Esophagus squamous epithelium (tissue), 4 donors: ENCODE results near the gene QRICH1.

Experiments
- CTCF ChIP-seq, 6 experiments: fragments of 450-650 bp in 4 of 6; fragments of 200-600 bp in 2 of 6; sonication (generic) in 2 of 6; IDR thresholded peaks; one replicate each; pipeline ENCODE4 v1.5.1; 2016 to 2019; ENCODE audit warnings: antibody characterized with exemption in 6 of 6, mild to moderate bottlenecking in 4 of 6, moderate library complexity in 4 of 6
- POLR2A ChIP-seq, 4 donors: fragments of 450-650 bp; IDR thresholded peaks; one replicate each; pipeline ENCODE4 v1.6.1; 2017; ENCODE audit warnings: antibody characterized with exemption in 4 of 4, mild to moderate bottlenecking in 4 of 4, moderate library complexity in 3 of 4

- no peak for TF ChIP-seq POLR2A (IDR thresholded peaks at IDR 0.05)
- TF ChIP-seq CTCF (IDR thresholded peaks at IDR 0.05): no peak
These were observed 64.3 kb downstream of the QRICH1 start for GRCh38 chr3:49029563-49029884.
